NCI-H2171 treated with DMSO at 0.1 percent for 48 hours (cell line): ENCODE results near the gene ADAMTS14.
"Not testable (repeated sequence)": the region's sequence is repeated elsewhere in the genome, so short reads cannot be mapped to it uniquely, and the experiment has no call there.

Experiments used
- DNase-seq: peaks from one replicate; lab custom pipeline; 2025; lab: John Stamatoyannopoulos, UW

Gene ADAMTS14

DNA sequence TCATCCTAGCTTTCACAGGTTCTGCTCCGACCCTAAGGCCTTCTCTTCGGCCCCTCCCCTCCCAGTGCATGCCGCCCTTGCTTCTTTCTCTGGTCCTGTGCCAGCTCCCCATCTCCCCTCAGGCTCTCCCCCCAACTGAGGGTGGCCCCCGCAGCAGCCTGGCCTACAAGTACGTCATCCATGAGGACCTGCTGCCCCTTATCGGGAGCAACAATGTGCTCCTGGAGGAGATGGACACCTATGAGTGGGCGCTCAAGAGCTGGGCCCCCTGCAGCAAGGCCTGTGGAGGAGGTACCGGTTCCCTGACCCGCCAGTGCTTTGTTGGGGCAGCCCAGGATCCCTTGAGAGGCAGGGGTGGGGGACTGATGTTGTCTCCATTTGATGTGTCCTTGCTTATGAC is 79.0 kb downstream of the ADAMTS14 start:
- DNase-seq, result no peak

DNA sequence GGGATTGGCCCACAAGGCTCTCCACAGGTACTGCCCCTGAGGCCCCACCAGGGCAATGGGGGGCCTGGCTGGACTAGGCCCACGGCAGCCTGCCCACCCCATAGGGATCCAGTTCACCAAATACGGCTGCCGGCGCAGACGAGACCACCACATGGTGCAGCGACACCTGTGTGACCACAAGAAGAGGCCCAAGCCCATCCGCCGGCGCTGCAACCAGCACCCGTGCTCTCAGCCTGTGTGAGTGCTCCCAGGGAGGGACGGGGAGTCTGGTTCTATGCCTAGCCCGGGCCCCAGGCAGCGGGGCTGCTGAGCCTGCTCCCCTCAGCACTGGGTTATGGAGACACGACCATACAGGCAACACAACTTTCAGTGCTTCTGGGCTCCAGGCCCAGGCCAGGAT is 79.7 kb downstream of the ADAMTS14 start:
- DNase-seq, result no peak

DNA sequence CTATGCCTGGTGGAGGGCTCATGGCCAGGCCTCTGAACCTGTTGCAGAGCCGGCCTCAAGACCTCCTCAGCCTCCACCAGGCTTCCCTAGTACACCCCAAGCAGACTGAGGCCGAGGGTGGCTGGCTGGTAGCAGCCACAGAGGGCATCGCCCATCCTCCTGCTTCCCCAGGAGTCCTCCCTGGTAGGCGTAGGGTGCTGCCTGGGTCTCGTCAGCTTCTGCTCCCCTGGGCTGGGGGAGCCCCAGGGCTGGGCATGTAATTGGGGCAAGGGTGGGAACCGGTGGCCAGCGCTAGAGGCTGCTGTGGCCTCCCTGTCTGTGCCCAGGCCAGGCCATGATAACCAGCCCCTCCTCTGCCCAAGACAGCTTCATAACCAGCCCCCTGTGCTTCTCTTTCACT is 80.3 kb downstream of the ADAMTS14 start:
- DNase-seq, result no peak

DNA sequence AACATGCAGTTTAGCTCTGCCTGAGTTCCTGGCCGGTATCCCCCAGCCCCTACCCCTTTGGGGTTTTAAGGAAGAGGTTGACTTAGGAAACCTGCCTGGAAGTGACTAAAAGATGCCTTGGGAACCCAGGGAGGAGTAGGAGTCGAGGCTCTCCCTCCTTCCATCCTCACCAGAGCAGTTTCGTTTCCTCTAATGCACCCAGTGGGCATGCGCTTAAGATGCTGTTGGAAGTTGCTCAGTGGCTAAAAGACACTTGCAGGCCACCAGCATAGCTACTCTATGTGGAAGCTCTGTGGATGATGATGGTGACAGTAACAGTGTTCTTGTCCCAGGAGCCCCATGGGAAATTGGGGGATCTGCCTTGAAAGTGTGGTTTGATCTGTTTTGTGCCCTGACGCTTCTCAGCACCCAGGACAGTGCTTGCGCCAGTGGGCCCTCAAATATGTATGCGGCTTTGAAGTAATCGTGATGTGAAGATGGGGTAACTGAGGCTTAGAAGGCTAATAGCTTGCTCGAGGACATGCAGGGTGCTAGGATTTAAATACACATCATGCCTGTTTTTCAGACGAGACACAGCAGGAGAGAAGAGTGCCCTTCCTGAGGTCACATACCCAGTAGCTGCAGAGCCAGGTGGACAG is 80.8 kb downstream of the ADAMTS14 start:
- no peak for DNase-seq

DNA sequence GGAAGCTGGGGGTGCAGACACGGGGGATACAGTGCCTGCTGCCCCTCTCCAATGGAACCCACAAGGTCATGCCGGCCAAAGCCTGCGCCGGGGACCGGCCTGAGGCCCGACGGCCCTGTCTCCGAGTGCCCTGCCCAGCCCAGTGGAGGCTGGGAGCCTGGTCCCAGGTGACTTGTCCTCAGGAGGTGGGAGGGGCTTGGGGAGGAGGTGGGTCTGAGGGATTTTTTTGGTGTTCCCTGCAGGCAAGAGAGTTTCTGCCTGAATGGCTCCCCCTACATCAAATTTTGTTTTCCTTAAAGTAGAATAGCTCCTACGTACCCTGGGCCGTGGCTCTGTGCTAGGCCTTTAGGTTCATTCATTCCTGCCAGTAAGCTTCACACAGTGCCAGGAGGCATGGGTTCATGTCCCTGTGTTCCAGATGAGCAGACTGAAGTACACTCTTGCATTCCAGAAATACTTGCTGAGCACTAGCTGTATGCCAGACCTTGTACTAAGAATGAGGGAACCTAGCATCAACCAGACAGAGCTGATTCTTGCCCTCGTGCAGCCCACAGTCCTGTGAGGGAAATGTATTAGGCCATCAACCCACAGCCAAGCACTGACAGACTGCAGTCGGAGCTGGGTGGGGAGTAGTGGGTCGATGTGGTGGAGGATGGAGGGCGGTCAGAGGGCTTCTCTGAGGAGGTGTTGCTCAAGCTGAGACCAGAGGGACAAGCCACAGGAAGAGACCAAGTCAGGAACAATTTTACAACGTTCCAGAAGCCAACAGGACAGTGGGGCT is 81.7 kb downstream of the ADAMTS14 start:
- DNase-seq, result no peak

DNA sequence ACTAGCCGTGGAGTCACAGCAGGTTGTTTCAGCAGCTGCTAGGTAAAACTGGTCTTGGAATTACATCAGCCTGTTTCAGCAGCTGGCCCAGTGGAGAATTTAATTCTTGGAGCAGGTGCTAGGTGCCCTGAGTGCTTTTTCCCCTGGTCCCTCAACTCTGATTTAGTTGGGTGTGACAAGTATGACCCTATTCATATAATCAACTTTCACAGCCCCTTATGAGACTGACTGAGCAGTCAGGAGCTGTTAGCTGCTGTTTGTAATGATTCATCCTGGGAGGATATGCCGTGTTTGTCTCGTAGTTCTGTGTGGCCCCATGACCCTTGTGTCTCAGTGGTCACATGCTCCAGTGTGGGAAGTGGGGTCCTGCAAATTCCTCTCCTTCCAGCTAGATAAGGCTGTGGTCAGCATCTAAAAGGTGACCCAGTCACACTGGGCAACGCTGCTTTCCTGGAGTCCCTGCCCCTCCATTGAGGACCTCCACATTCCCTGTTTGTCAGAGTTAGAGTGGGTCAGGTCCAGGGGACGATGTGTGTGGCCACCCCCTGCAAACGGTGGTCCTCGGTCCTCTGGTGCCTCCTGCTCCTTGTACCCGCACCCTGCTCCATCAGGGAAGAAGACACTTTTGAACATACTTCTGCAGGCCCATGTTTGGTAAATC is 84.5 kb downstream of the ADAMTS14 start:
- DNase-seq, result peak; percentile 5

DNA sequence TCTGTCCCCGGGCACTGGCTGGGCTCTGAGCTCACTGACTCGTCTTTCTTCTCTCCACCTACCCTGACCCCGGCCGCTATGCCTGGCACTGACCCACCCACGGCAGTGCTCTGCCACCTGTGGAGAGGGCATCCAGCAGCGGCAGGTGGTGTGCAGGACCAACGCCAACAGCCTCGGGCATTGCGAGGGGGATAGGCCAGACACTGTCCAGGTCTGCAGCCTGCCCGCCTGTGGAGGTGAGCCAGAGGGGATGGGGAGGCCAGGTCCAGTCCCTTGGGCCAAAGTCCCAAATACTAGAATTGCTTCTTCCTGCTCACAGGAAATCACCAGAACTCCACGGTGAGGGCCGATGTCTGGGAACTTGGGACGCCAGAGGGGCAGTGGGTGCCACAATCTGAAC is 85.5 kb downstream of the ADAMTS14 start:
- DNase-seq, result no peak

DNA sequence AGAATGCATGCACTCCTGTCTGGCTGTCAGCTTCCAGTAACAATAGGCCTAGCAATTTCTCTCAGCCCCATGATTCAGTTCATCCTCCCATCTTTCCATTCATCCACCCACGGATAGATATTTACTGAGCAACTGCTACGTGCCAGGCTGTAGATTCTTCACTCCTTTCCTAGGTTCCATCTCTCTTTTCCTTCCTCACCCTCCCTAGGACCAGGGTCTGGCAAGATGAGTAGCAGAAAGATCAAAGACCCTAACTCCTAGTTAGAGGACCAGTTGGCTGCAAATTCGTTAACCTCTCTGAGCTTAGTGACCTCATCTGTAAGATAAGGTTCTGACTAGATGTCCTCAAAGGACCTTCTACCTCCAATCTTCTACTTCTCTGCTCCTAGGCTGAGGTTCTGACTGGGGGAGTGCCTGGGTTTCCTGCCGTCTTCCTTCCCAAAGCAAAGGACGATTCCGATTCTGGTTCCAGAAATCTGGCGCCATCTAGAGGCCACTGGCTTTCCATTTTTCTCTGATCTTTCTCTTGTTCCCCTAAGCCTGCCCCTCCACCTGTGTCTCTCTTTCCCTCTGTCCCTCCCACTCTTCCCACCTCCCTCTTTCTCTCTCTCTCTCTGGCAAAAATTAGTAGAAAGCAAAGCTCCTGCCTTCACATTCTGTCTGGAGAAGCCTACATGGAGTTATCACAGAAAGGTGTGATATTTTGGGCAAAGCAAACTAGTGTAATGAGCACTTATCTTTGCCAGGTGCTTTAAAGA is 86.6 kb downstream of the ADAMTS14 start:
- peak; percentile 53 for DNase-seq

DNA sequence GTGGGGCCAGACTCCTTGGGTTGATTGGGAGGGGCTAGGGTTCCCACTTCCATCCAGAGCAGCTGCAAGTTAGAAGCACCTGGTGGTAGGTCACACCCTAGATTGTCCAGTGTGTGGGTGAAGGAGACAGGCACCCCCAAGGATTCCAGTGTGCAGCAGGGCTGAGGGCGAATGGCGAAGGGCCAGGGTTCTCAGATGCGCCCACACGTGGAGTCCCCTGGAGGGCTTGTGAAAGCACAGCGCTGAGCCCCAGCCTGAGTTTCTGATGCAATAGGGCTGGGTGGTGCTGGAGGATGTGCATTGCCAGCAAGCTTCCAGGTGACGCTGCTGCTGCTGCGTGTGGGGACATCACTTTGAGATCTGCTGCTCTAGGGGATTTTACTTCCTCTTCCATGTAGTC is 87.5 kb downstream of the ADAMTS14 start:
- DNase-seq, result no peak

DNA sequence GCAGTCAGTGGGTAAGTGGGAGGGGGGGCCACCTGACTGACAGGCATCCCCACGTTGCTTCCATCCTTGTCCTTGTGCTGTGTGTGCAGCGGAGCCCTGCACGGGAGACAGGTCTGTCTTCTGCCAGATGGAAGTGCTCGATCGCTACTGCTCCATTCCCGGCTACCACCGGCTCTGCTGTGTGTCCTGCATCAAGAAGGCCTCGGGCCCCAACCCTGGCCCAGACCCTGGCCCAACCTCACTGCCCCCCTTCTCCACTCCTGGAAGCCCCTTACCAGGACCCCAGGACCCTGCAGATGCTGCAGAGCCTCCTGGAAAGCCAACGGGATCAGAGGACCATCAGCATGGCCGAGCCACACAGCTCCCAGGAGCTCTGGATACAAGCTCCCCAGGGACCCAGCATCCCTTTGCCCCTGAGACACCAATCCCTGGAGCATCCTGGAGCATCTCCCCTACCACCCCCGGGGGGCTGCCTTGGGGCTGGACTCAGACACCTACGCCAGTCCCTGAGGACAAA is 88.0 kb downstream of the ADAMTS14 start:
- no peak for DNase-seq

DNA sequence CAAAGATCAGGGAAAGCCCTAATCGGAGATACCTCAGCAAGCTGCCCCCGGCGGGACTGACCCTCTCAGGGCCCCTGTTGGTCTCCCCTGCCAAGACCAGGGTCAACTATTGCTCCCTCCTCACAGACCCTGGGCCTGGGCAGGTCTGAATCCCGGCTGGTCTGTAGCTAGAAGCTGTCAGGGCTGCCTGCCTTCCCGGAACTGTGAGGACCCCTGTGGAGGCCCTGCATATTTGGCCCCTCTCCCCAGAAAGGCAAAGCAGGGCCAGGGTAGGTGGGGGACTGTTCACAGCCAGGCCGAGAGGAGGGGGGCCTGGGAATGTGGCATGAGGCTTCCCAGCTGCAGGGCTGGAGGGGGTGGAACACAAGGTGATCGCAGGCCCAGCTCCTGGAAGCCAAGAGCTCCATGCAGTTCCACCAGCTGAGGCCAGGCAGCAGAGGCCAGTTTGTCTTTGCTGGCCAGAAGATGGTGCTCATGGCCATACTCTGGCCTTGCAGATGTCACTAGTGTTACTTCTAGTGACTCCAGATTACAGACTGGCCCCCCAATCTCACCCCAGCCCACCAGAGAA is 88.8 kb downstream of the ADAMTS14 start:
- no peak for DNase-seq

DNA sequence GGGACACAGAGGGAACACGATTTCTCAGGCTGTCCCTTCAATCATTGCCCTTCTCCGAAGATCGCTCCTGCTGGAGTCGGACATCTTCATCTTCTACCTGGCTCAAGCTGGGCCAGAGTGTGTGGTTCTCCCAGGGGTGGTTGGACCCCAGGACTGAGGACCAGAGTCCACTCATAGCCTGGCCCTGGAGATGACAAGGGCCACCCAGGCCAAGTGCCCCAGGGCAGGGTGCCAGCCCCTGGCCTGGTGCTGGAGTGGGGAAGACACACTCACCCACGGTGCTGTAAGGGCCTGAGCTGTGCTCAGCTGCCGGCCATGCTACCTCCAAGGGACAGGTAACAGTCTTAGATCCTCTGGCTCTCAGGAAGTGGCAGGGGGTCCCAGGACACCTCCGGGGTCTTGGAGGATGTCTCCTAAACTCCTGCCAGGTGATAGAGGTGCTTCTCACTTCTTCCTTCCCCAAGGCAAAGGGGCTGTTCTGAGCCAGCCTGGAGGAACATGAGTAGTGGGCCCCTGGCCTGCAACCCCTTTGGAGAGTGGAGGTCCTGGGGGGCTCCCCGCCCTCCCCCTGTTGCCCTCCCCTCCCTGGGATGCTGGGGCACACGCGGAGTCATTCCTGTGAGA is 89.5 kb downstream of the ADAMTS14 start:
- DNase-seq, result no peak

DNA sequence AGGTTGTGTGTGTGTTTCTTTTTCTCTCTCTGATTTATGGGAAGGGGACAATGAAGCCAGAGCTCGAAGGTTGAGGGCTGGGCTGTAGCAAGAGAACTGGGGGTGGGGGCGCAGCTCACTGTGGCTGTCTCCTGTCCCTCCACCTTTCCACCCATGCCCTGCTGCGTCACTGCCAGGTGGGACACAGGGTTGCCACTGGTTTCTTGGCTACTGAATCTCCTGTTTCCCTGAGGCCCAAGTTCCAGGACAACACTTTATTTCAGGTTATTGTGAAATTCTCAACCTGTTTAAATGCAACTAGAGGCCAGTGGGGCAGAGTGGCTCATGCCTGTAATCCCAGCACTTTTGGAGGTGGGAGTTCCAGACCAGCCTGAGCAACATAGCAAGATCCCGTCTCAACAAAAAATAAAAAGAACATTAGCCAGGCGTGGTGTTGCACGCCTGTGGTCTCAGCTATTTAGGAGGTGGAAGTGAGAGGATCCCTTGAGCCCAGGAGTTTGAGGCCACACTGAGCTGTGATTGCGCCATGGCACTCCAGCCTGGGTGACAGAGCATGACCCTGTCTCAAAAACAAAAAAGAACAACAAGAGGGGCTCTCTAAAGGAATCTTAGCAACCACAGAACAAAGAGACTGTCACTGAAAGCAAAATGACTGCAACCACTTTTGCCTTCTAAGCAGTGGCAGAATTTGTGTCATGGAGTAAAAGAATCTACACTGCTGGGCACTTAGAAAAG is 90.3 kb downstream of the ADAMTS14 start:
- no peak for DNase-seq

DNA sequence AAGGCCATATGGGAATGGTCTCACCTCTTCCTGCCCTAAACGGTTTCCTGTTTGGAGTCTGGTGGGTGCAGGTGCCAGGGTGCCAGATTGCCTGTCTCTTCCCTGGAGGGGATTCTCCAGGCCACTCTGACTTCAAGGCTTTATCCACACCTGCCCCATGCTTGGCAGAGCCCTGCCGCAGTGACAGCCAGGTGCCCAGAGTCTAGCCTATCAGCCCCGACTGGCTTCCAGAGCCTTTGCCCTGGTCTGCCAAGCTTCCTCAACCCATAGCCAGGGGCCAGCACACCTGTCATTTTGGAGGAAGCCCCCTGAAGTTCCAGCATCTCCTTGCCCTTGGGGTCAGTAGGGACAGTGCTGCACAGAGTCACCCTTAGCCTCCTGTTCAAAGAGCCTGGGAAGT is 91.3 kb downstream of the ADAMTS14 start:
- DNase-seq, result no peak

DNA sequence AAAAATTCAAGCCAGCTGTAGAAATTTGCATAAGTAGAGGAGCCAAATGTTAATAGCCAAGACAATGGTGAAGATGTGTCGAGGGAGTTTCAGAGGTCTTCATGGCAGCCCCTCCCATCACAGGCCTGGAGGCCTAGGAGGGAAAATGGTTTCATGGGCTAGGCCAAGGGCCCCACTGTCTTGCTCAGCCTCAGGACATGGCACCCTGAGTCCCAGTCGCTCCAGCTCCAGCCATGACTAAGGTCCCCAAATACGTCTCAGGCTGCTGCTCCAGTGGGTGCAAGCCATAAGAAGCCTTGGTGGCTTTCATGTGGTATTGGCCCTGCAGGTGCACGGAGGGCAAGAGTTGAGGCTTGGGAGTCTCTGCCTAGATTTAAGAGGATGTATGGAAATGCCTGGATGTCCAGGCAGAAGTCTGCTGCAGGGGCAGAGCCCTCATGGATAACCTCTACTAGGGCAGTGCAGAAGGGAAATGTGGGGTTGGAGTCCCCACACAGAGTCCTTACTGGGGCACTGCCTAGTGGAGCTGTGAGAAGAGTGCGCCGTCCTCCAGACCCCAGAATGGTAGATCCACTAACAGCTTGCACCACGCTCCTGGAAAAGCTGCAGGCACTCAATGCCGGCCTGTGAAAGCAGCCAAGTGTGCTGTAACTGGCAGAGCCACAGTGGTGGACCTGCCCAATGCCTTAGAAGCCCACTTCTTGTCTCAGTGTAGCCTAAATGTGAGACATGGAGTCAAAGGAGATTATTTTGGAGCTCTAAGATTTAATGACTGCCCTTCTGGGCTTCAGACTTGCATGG is 93.7 kb downstream of the ADAMTS14 start:
- no peak for DNase-seq

DNA sequence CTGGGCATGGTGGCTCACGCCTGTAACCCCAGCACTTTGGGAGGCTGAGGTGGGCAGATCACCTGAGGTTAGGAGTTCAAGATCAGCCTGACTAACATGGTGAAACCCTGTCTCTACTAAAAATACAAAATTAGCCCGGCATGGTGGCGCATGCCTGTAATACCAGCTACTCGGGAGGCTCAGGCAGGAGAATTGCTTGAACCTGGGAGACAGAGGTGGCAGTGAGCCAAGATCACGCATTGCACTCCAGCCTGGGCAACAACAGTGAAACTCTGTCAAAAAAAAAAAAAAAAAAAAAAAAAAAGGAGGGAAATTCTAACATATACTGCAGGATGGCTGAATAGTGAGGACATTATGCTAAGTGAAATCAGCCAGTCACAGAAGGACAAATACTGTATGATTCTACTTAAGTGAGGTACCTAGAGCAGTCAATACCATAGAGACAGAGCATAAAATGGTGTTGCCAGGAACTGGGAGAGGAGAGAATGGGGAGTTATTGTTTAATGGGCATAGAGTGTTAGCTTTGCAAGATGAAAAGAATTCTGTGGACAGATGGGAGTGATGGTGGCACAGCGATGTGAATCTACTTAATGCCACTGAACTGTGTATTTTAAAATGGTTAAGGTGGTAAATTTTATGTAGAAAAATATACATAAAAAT is 95.8 kb downstream of the ADAMTS14 start:
- not testable (repeated sequence) for DNase-seq

DNA sequence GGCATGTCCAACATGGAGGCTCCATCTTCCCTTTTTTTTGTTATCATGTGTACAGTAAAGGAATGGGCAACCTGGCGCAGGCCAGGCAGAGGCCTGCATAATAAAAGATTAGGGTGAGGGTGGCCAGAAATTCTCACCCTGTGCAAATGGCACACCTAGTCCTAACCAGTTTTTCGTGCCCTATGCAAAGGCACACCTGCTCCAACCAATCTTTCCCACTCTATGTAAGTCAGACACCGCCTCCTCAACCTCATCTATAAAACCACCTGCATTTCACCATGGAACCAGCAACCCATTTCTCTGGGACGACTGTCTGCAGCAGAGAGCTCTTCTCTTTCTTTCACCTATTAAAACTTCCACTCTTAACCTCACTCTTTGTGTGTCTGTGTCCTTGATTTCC is 96.8 kb downstream of the ADAMTS14 start:
- no peak for DNase-seq

DNA sequence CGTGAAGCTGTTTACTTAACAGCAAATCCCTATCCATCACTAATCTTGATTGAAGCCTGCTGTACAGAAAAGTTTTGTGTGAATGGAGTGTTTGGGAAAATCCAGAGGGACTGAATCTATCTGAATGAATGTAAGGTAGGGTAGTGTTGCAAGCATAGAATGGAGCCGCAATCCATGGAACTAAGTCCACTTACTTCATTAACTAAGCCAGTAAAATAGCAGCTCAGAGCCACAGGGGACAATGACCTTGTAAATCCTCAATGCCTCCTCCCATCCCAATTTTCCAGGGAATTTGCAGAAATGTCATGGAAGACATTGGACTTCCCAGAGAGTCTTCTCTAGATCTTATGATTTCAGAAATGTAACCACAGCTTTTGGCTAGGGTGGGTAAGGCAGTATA is 97.7 kb downstream of the ADAMTS14 start:
- no peak for DNase-seq

DNA sequence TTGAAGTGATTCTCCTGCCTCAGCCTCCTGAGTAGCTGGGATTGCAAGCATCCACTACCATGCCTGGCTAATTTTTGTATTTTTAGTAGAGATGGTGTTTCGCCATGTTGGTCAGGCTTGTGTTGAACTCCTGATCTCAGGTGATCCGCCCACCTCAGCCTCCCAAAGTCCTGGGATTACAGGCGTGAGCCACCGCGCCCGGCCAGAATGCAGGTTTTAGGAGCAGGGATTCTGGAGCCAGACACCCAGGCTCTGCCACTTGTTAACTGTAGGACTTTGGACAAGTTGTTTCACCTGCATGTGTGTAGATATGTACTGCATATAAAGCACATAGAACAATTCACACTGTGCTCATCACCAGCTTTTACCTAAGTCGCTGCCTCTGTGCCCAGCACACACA is 98.2 kb downstream of the ADAMTS14 start:
- DNase-seq, result not testable (repeated sequence)
